Urinary bladder (tissue), 4 donors: ENCODE results near the gene EHD2. TPM values are rescaled to one million over a fixed set of nuclear protein-coding genes. Genes with fewer than 3 reads are reported as not detected.
"Not testable (repeated sequence)": the region's sequence is repeated elsewhere in the genome, so short reads cannot be mapped to it uniquely, and the experiment has no call there.

Experiments
- DNase-seq: peaks from one replicate; pipeline ENCODE4 v3.0.0-alpha.2; 2015; ENCODE audit errors: extremely low spot score
- H3K27ac ChIP-seq: one replicate; pipeline ENCODE4 v1.5.1; 2013; ENCODE audit warnings: low read depth, mild to moderate bottlenecking, moderate library complexity
- H3K36me3 ChIP-seq: one replicate; pipeline ENCODE4 v1.6.1; 2013; ENCODE audit warnings: mild to moderate bottlenecking, moderate library complexity; ENCODE audit not compliant: insufficient read depth
- H3K4me1 ChIP-seq: one replicate; pipeline ENCODE4 v1.6.1; 2013; ENCODE audit warnings: mild to moderate bottlenecking, moderate library complexity; ENCODE audit not compliant: insufficient read depth
- H3K4me3 ChIP-seq: one replicate; pipeline ENCODE4 v1.5.1; 2013; ENCODE audit warnings: low read depth, low read length
- WGBS: extraction: QIAGEN DNeasy Blood & Tissue Kit; methylation state at CpG from one replicate; pipeline ENCODE4 v1.1.7; 2013; 5-methylcytosine and 5-hydroxymethylcytosine counted together
- polyA plus RNA-seq: library from polyadenylated mRNA; stranded (reverse); fragments of 200-250 nt; gene quantifications from one replicate; pipeline ENCODE4 v1.2.3, GENCODE V29; 2013
- total RNA-seq: library from RNA; depleted of rRNA; stranded (reverse); fragments of >200 nt; gene quantifications from one replicate; pipeline ENCODE4 v1.2.3, GENCODE V29; 2014
- donor health status: healthy with polysubstance abuse.
- donor health status: healthy.

EHD2 gene
- total and polyA plus RNA-seq, 2 donors = 53.1 to 188 TPM

DNA sequence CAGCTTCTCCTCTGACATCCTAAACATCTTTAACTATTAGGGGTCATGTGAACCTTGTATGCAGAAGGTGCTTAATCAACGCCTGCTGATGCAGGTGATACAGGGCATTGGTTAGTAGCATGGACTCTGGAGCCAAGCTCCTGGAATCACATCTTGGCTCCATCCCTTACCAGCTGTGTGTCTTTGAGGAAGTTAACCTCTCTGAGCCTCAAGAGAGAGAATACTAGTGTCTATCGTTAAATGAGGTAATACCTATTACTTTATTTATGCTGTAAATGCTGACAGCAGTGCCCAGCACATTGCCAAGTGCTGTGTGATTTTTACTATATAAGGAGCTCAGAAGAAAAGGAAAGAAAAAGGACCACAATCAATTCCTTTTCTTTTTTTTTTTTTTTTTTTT lies 54.1 kb downstream of the EHD2 start:
- WGBS = 82% methylated on average over 2 of the region's 2 CpGs
- Histone ChIP-seq H3K4me3 (no peak overlapping the region), H3K36me3 (no peaks in the 10 kb centered on the region), H3K4me1 (no peaks in the 10 kb centered on the region), H3K27ac (no peak overlapping the region)
- DNase-seq = no peak

DNA sequence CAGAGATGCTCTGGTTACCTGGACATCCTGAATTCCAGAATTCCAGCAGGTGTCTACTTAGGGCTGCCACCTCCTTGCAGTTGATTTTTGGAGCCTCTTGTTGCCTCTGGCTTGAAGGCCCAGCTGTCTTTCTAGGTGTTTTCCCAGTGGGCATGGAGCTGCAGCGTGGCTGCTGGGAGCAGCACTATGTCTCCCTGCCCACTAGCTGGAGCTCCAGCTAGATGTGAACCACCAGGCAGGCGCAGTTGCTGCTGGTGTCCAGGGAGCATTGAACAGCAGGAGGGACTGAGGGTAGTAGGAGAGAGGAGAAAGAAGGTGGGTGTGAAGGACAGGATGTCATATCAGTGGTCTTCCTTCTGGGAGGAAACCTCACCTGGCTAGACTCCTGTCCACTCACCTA lies 55.4 kb downstream of the EHD2 start:
- Histone ChIP-seq H3K4me3 (no peak overlapping the region), H3K36me3 (no peaks in the 10 kb centered on the region), H3K4me1 (no peaks in the 10 kb centered on the region), H3K27ac (no peak overlapping the region)
- 78% methylated on average over 2 of the region's 2 CpGs for WGBS
- no peak for DNase-seq

DNA sequence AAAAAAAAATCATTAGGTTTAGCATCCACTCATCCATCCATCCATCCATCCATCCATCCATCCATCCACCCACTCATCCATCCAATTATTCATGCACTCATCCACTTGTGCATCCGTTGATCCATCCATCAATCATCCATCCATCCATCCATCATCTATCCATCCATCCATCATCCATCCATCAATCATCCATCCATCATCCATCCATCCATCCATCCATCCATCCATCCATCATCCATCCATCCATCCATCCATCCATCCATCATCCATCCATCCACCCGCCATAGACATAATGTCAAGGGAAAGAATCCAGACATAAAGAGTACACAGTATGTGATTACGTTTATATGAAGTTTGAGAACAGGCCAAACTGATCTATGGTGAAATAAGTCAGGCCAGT lies 56.3 kb downstream of the EHD2 start:
- Histone ChIP-seq H3K36me3 (no peaks in the 10 kb centered on the region), H3K4me3 (no peak overlapping the region), H3K27ac (no peak overlapping the region), H3K4me1 (no peaks in the 10 kb centered on the region)
- no peak for DNase-seq
- WGBS = 81% methylated on average over 3 of the region's 3 CpGs

DNA sequence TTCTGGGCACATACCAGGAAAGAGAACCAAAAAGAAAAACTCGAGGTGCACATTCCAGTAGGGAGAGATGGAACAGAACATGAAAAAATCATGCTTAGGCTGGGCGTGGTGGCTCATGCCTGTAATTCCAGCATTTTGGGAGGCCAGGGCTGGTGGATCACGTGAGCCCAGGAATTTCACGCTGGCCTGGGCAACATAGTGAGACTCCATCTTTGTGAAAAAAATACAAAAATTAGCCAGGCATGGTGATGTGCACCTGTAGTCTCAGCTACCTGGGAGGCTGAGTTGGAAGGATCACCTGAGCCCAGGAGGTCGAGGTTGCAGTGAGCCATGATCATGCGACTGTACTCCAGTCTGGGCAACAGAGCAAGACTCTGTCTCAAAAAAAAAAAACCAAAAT lies 58.1 kb downstream of the EHD2 start:
- not testable (repeated sequence) for H3K36me3 ChIP-seq, H3K4me3 ChIP-seq, H3K4me1 ChIP-seq, H3K27ac ChIP-seq, DNase-seq
- 86% methylated on average over 6 of the region's 6 CpGs for WGBS

DNA sequence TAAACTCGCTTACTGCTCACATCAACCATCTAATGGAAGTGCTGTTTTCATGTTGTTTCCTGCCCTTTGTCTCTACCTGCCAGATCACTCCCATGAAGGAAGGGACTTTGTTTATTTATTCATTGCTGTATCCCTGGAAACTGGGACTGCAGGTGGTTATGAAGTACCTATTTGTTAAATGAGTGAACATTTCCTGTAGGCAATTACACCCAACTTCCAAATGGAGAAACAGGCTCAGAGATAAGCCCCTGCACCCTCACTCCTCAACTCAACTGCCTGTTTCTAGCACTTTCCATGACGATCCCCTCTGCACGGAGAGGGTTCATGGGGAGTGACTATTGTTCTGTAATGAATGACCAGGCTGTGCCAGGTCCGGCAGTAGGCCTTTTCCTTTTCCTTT lies 63.3 kb downstream of the EHD2 start:
- peak; percentile 75 for DNase-seq
- Histone ChIP-seq H3K27ac (no peak overlapping the region), H3K36me3 (no peaks in the 10 kb centered on the region), H3K4me1 (peaks cover 2% of the 10 kb centered on the region), H3K4me3 (no peak overlapping the region)
- 71% methylated on average over 4 of the region's 4 CpGs for WGBS

DNA sequence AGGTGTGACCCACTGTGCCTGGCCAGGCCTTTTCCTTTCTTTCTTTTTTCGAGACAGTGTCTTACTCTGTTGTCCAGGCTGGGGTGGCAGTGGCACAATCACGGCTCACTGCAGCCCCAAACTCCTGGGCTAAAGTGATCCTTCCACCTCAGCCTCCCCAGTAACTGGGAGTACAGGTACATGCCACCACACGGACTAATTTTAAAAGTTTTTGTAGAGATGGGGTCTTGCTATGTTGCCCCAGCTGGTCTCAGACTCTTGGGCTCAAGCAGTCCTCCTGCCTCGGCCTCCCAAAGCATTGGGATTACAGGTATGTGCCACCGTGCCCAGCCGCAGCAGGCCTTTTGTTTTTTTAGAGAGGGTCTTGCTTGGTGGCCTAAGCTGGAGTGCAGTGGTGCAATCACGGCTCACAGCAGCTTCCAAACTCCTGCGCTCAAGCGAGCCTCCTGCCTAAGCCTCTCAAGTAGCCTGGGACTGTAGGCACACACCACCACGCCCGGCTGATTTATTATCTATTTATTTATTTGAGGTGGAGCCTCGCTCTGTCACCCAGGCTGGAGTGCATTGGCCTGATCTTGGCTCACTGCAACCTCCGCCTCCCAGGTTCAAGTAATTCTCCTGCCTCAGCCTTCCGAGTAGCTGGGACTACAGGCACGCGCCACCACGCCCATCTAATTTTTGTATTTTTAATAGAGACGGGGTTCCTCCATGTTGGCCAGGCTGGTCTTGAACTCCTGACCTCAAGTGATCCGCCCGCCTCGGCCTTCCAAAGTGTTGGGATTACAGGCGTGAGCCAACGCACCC lies 64.2 kb downstream of the EHD2 start:
- H3K27ac ChIP-seq = peak overlapping the region; percentile 100
- peak overlapping the region; percentile 91 for H3K4me3 ChIP-seq
- H3K4me1 ChIP-seq, DNase-seq, H3K36me3 ChIP-seq: not testable (repeated sequence)
- WGBS = 74% methylated on average over 23 of the region's 23 CpGs

DNA sequence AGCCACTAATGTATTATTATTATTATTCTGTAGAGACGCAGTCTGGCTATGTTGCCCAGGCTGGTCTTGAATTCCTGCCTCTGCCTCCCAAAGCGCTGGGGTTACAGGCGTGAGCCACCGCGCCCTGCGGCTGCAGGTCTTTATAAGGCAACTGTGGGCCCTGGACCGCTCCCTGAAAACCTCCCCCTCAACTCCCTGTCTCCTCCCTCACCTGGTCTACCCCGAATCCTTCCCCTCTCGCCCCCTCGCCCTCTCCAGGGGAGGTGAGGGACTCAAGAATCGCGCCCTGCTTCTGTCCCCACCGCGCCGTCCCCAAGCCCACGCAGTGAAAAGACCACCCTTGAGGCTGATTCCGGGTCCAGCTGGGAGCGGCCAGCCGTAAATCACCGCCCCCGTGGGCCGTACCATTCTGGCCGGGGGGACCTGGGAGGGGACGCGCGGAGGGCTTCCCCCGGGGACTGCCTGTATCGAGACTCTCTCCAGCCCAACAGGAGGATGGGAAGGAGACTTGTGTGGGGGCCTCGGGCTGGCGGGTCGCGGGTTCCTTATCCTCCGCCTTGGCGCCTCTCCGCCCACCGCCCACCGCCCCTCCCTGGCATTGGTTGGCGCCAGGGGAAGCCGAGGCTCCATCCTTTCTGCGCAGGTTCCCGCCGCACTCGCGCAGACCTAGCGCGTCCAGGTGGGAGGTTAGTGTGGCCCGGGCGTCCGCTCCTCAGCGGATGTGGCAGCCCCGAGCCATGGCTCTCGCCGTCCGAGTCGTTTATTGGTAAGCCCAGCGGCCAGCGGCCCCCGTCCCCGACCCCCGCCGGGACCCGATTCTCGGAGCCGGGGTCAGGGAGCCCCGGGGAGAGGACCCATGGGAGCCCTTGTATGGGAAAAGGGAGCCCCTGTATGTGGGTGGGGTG lies 65.1 kb downstream of the EHD2 start, which contains the start of gene SELENOW:
SELENOW (plus strand) TSS at position 655 of the 905 bp plus-strand sequence; CDS start at position 738, 83 bp downstream.
- H3K4me1 ChIP-seq = peaks cover 2% of the 10 kb centered on the region
- peak within 1 kb of the TSS; percentile 100 for H3K27ac ChIP-seq
- H3K36me3 ChIP-seq = no peaks in the 10 kb centered on the region
- under 1% methylated on average over 65 of the region's 65 CpGs for WGBS
- peak within 1 kb of the TSS; percentile 91 for H3K4me3 ChIP-seq
- DNase-seq = peak; percentile 72

DNA sequence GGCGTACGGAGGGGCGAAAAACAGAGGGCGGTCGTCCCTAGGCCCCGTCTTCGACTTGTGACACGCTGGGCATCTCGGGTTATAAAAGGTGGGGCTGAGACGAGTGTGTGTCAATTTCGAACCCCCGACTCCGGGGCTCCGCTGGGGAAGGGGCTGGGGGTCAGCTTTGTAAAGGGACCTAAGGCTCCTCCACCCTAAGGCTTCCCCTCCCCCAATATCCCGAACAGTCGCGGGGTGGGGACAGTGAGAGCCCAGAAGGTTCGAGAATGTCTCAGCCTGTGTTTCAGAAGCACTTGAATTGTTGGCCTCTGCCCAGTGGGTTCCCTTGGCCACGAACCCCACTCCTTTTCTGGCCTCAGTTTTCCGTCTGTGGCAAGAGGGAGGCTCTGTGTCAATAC lies 65.7 kb downstream of the EHD2 start:
- WGBS = under 1% methylated on average over 20 of the region's 20 CpGs
- Histone ChIP-seq H3K36me3 (peaks cover under 1% of the 10 kb centered on the region), H3K4me3 (peak overlapping the region; percentile 91), H3K27ac (peak overlapping the region; percentile 100), H3K4me1 (peaks cover 2% of the 10 kb centered on the region)
- no peak for DNase-seq

DNA sequence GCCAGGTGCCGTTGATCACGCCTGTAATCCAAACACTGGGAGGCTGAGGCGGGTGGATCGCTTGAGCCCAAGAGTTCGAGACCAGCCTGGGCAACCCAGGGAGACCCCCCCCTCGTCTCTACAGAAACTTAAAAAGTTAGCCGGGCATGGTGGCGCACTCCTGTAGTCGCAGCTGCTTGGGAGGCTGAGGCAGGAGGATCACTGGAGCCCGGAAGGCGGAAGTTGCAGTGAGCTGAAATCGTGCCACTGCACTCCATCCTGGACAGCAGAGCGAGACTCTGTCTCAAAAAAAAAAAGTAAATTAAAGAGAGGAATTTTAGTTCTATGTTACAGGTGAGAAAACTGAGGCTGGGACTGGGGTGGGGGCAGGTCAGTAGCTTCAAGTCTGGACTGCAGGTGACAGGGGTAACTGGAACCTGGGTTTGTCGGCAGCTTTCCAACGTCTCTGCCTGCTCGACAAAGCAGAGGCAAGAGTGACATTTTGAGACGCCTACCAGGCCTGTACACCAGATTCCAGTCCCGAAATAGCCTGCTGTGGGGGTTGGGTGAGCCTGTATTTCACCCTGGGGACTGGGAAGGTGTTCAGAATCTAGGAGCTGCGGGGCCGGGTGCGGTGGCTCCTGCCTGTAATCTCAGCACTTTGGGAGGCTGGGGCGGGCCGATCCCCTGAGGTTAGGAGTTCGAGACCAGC lies 66.4 kb downstream of the EHD2 start:
- no peak for DNase-seq
- Histone ChIP-seq H3K36me3 (peaks cover 2% of the 10 kb centered on the region), H3K4me3 (peak overlapping the region; percentile 91), H3K27ac (peak overlapping the region; percentile 100), H3K4me1 (peaks cover 2% of the 10 kb centered on the region)
- 41% methylated on average over 24 of the region's 24 CpGs for WGBS

DNA sequence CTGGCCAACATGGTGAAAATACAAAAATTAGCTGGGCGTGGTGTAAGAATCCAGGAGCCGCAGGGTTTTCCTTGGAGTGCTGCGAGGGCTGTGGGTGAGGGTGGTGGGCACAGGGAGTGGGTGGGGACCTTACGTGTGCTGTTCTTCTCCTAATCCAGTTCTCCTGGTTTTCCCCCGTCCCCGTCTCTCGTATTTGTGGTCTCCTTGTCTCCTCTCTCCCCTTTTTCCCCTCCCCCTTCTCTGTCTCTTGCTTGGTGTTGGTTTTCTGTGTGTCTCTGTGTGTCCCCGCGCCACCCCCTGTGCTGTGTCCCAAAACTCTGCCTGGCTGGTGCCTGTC lies 67.0 kb downstream of the EHD2 start:
- Histone ChIP-seq H3K4me1 (peaks cover 2% of the 10 kb centered on the region), H3K36me3 (peaks cover 2% of the 10 kb centered on the region), H3K4me3 (peak overlapping the region; percentile 91), H3K27ac (peak overlapping the region; percentile 72)
- DNase-seq = no peak
- 57% methylated on average over 9 of the region's 9 CpGs for WGBS

DNA sequence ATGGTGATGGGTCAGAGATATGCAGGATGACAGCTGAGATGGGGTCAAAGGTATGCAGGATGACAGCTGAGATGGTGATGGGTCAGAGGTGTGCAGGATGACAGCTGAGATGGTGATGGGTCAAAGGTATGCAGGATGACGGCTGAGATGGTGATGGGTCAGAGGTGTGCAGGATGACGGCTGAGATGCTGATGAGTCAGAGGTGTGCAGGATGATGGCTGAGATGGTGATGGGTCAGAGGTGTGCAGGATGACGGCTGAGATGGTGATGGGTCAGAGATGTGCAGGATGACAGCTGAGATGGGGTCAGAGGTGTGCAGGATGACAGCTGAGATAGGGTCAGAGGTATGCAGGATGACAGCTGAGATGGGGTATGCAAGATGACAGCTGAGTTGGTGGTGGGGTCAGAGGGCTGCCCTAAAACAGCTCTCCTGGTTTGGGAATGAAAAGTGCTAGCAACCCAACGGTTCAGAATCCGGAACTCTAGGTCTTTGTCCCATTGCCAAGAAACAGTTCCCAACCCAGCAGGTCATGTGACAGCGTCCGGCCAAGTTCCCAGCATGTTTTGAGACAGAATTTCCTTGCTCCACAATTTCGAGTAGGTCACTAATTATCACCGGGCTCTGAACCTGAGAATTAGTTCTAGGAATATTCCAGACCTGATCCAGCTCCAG lies 68.5 kb downstream of the EHD2 start:
- WGBS = 46% methylated on average over 9 of the region's 9 CpGs
- no peak overlapping the region for H3K4me3 ChIP-seq
- H3K36me3 ChIP-seq = peaks cover 2% of the 10 kb centered on the region
- peaks cover 2% of the 10 kb centered on the region for H3K4me1 ChIP-seq
- no peak for DNase-seq
- no peak overlapping the region for H3K27ac ChIP-seq

DNA sequence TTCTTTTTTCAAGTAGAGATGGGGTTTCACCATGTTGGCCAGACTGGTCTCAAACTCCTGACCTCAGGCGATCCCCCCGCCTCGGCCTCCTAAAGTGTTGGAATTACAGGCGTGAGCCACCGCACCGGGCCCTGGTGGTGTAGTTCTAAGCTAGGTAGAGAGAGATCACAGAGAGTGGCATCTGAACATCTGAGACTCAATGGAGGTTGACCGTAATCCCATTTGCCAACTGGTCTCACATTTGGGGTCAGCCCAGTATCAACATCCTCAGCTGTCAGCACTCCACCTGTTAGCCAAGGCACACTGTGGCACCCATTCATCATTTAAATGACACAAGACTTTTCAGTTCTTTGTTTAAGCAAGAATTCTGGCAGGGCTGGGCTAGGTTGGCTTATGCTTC lies 73.3 kb downstream of the EHD2 start:
- WGBS = 91% methylated on average over 7 of the region's 7 CpGs
- H3K4me3 ChIP-seq = no peak overlapping the region
- H3K36me3 ChIP-seq = peaks cover 2% of the 10 kb centered on the region
- H3K27ac ChIP-seq = no peak overlapping the region
- H3K4me1 ChIP-seq = no peaks in the 10 kb centered on the region
- no peak for DNase-seq

DNA sequence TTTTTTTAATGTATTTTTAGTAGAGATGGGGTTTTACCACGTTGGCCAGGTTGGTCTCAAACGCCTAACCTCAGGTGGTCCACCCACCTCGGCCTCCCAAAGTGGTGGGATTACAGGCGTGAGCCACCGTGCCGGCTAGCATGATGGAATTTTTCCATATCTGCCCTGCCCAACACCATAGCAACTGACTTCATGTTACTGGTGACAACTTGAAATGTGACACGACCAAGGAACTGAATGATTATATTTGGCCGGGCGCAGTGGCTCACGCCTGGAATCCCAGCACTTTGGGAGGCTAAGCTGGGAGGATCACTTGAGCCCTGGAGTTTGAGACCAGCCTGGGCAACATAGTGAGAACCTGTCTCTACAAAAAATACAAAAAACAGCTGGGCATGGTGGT lies 74.1 kb downstream of the EHD2 start:
- H3K27ac ChIP-seq, H3K36me3 ChIP-seq, DNase-seq, H3K4me1 ChIP-seq, H3K4me3 ChIP-seq: not testable (repeated sequence)
- WGBS = 82% methylated on average over 10 of the region's 10 CpGs
